GM19351 (cell line): ENCODE measurements around the gene SPINT2.

Source experiments
- ATAC-seq: cut with Tn5 transposase; IDR thresholded peaks from one replicate; pipeline ENCODE4 v1.9.1; 2021; ENCODE audit warnings: mild to moderate bottlenecking, moderate library complexity; ENCODE audit not compliant: unreplicated experiment

SPINT2 gene

DNA sequence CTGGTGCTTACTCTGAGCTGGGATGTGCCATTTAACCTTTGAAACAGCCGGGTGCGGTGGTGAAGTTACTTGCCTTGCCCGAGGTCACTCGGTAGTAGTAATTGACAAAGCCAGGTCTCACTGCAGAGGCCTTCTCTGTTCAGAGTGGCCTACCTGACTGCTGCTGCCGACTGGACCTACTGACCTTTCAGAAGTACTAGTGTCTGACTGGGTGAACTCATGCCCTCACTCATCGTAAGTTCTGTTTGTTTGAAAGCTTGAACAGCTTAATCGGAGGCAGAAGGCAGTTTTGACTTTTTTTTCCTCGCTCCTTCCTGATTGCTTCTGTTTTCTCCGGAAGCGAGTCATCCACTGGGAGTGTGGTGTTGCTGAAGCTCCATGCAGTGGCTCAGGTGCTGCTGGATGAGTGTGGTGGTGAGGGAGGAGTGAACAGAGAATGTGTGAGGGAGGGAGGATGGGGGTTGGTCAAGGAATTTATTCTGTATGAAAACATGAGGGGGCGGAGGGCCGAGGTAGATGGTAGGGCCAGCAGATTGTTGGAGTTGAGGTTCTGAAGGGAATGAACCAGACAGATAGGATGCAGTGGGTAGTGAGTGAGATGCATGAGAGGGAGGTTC, 2.7 kb downstream of the SPINT2 start:
- ATAC-seq = no peak

DNA sequence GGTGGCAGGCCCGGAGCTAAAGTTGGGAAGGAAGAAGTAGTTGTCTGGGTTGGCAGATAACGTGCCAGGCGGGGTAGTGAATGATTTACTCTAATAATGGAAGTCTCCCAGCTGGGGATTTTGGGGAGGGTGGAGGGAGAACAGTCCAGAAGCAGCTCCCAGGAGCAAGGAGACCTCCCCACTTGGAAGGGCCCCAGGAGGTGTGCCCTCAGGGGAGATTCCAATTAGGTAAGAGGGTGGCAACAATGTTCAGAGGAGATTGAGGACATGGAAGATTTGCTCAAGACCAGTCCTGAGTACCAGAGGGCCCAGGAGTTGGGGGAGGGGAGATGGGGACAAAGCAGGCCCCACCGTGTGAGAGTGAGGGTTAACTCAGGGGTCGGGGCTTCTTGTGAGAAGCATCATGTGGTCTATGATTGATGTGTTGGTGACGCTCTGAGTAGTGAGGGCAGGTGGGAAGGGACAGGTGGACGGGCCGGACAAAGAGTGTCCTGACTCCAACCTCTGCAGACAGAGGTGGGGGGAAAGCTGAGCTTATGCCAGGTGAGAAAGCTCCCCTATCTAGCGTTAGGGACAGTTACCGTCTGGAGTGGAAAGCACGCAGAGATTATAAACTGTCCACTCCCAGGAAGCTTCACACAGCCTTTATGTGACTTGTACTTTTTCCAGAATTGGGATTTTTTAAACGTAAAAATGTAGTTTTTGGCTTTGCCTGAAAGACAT, 3.5 kb downstream of the SPINT2 start:
- no peak for ATAC-seq

DNA sequence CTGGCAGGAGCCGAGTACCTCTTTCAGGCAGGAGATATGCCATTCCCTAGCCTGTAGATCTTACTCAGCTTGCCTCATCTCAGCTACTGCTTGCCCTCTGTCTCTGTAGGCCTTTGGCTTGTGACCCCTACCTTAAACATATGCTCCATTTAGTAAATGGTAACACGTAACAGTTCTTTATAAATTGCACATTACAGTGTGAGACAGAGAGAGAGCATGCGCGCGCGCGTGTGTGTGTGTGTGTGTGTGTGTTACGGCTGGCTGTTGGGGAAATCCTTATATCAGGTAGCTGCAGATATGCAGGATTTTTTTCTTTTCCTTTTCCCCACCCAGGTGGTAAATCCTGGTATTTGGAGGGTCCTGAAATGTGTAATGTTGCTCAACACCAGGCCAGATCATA, 4.2 kb downstream of the SPINT2 start:
- ATAC-seq = no peak

DNA sequence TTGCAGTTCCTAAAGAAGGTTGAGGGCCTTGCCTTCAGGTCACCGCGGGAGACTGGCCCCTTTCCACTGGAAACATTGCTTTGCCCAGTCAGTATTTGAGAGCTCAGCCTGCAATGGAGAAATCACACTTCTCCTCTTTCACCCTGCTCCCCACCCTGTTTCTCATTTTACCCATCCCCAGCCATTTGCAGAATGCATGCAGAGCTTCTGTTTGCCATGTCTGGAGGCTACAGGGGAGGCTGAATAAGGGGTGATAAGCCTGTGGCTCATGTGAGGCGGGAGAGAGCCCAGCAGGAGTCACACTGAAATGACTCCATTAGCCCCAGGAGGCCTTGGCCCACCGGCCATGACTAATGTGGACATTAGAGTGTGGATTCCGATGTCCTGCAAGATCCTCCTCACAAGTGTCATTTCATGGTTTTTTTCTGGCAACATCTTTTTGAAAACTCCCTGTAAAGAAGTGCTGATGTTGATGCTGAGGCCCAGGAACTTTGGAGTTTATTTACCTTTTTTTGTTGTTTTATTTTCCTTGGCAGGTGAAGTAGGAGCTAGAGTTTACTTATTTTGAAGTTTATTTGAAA, 6.3 kb downstream of the SPINT2 start:
- no peak for ATAC-seq

DNA sequence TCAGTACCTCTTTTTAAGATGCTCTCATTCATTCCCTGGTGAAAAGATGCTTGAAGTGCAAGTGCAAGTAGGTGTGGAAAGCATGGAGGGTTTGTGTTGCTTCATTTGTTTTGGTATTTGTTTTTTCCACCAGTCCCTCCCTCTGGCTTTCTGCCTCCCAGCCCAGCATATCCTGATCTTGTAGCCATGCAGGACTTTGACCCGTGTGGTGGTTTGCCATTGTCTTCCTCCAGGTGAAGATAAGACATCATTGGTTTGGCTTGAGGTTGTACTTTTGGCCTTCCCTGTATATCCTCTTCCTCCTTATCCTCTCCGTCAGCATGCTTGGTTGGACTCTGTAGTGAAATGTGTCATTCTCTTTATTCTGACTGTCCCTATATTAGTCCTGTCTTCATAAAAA, 9.1 kb downstream of the SPINT2 start:
- ATAC-seq = no peak

DNA sequence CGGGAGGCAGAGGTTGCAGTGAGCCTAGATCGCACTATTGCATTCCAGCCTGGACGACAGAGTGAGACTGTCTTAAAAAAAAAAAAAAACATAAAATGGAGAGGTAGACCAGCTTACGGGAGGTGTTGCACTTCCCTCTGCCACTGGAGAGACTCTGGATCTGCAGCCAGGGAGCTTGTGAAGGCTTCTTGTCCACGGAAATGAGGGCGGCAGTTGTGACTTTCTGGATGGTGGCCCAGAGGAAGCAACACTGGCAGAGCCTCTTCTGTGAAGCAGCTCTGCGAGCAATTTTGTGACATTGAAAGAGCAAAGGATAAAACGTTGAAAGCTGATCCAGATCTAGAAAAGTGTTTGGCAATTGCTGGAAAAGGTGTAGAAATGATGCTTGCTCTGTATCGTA, 10.4 kb downstream of the SPINT2 start:
- ATAC-seq = no peak

DNA sequence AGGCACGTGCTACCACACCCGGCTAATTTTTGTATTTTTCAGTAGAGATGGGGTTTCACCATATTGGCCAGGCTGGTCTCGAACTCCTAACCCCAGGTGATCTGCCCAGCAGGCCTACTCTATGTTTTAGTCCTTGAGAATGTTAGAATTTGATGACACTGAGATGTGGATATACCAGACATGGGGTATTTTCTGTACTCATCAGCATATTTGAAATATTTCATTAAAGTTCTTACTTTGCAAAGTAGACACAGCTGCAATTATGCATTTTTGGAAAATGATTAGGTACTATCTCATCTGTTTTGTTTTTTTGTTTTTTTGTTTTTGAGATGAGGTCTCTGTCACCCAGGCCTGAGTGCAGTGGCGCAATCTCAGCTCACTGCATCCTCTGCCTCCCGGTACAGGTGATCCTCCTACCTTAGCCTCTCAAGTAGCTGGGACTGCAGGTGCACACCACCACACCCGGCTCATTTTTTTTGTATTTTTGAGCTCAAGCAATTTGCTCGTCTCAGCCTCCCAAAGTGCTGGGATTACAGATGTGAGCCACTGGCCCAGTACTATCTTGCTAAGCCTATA, 12.7 kb downstream of the SPINT2 start:
- ATAC-seq = no peak

DNA sequence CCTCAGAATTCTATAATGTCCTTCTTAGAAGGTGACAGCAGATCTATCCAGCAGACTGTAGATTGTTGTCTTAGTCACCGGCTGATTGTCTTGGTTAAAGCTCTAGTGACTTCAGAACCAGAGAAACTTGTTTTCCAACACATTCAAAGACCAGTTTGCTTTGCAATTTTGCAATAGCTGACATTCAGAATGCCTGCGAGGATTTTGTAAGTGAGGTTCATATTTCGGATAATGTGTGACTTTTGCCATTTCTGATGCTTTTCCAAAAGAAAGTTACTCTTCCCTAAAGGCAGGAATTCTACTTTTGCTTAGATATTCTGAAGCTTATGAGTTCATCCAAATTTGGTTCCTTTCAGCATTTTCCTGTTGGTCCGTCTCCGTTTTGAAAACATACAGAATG, 13.2 kb downstream of the SPINT2 start:
- ATAC-seq = no peak

DNA sequence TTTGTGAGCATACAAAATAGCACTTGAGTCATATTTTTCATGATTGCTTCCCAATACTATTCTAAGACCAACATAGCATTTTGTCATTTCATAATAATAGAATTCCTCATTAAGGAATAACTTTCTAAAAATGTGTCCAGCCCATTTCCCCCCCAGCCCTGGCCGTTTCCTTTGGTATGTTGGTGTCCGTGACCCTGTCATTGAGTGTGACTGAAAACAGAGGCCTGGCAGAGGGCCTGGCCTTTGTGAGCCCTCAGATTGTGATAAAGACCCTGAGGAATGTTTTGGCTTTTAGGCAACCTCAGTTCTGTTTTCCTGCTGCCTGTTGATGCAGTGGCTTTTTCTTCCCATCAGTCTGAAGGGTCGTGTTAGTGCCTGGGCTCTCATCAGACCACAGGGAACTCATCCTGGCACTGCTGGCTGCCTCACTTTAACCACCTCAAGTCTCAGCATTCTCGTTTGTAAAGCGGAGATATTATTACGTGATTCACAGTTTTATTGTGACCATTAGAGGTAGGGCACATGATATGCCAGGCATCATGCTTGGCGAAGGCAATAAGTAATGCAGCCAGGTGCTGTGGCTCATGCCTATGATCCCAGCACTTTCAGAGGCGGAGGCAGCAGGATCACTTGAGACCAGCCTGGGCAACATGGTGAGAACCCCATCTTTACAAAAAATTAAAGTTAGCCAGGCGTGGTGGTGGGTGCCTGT, 13.8 kb downstream of the SPINT2 start:
- no peak for ATAC-seq

DNA sequence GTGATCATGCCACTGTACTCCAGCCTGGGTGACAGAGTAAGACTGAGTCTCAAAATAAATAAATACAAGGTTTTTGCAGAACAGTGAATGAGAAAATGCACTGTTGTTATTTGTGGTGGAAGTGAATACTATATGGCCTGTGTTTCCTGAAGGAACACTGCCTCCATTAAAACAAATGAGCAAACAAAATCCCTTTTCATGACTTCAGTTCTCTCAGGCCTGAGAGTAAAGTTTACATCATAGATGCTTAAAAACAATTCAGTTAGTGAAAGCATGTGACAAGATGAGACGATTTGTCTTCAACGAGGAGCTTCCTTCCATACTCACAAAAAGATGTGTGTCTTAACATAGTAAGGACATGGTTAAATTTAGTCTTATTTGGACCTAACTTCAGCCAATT, 14.4 kb downstream of the SPINT2 start:
- no peak for ATAC-seq

DNA sequence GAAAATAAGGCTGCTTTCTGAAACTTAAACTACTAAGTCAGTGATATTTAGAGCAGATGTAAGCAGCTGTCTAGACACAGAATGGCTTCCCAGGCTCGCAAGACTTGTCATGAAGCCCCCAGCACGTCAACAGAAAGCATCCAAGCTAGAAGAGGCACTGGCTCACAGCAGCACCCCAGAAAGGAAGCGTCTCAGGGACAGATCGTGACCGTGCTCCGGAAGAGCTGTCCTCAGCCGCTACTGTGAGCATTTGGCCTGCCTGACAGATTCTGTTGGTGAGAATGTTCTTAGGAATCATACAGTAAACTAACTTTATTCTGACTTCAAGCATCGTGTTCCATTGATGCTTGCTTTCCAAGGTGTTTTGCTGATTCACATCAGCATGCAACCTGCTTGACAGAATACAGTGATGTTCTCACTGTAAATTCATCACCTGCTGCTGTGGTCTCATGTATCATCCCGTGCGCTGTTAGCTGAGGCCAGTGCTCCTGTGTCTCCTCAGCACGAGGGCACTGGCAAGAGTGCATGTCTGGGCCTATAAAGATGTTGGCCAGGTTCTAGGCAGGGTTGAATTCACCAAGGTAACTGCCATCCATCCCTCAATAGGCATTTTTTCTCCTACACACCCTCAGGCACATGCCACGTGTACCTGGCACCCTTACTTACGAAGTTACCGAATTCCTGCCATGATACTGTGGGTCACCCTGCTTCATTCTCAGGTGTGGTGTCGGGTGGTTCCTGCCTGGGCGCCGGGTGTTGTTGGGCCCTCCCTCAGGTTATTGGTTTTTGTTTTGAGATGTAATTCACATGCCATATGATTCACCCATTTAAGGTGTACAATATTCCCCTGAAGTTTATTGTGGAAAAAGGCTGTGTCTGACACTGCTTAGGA, 15.9 kb downstream of the SPINT2 start:
- ATAC-seq = no peak

DNA sequence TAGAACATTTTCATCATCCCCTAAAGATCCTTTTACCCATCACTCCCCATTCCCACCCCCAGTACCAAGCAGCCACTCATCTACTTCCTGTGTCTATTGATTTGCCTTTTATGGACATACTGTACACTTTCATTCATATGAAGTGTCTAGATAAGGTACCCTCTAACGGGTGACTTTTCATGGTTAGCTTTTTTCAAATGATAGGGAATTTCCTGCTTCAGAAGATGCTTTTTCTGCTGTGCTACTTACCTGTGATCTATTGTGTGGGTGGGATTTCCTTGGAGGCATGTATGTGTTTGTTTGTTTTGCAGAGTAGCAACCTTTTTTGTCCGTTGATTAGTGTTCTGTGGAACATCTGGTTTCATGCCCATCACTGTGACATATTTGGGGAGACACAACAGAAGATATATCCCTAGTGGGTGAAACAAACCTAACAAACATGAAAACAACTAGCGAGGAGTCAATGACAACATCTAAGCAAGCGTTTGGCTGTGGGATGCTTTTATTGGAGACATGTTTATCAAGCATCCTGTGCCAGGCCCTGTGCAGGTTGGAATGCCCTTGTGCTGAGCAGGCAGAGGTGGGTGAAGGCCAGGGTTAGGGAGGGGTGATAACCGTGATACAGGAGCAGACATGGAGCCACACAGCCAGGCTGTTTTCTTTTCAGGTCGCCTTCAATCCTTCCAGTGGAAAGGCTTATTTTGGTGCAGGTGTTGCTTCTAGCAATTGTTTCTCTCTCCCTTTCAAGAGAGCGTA, 17.6 kb downstream of the SPINT2 start:
- no peak for ATAC-seq

DNA sequence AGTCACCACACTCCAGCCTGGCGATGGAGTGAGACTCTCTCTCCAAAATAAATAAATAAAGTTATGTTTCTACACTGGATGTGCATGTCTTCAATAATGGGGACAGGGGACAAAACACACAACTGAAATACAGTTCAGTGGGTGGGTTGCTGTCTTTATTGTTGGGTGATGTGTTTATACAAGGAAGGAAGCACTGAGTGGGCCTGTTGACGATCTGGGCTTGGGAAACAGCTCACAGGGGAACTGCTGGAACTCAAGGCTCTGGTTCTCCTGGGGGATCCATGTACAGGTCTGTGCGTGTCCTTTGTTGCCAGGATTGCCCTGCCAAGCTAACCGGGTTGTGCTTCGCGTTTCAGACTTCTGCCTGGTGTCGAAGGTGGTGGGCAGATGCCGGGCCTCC, 18.9 kb downstream of the SPINT2 start:
- no peak for ATAC-seq

DNA sequence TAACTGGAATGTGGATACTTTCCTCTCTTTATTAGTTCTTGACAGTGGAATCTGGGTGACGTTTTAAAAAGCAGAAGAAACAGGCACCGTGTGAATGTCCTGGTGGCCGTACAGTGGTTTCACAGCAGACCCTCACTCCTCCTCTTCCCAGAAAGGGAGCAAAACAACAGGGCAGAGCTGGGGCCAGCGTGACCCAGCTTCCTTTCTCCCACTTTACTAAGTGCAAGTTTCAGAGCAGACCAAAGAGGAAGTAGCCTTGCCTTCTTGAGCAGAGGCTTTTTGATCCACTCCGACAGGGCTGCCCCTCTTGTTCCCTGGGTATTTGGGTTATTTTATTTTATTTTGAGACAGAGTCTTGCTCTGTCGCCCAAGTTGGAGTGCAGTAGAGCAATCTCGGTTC, 20.0 kb downstream of the SPINT2 start:
- no peak for ATAC-seq

DNA sequence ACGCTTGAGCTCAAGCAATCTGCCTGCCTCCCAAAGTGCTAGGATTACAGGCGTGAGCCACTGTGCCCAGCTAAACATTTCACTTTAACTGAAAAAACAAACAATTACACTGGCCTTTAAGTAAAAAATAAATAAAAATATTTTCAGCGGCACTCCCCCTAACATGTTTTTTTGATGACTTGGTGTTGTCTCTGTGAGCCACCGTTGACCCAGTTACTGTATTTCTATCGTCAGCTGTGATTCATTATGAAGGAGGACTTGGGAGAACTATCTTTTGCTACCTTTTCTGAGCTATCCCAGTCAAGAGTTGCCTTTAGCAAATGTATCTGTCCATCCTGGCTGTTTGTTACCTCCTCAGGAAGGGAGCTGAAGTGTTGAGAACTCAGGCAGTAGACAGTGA, 21.2 kb downstream of the SPINT2 start:
- ATAC-seq = no peak

DNA sequence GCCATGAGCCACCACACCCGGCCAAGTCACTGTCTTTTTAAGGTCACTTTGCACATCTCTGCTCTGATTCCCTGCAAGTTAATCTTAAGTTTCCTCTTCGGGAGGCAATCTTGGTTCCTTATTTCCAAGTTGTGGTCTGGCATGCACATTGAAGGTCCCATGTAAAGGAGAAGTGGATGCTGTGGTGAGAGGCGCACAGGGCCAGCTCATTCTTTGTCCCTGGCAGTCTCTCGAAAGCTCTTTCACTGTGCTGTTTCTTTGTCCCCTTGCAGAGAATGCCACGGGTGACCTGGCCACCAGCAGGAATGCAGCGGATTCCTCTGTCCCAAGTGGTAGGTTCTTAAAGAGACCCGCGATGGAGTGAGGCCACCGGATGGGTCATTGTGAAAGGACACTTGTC, 23.2 kb downstream of the SPINT2 start:
- ATAC-seq = no peak

DNA sequence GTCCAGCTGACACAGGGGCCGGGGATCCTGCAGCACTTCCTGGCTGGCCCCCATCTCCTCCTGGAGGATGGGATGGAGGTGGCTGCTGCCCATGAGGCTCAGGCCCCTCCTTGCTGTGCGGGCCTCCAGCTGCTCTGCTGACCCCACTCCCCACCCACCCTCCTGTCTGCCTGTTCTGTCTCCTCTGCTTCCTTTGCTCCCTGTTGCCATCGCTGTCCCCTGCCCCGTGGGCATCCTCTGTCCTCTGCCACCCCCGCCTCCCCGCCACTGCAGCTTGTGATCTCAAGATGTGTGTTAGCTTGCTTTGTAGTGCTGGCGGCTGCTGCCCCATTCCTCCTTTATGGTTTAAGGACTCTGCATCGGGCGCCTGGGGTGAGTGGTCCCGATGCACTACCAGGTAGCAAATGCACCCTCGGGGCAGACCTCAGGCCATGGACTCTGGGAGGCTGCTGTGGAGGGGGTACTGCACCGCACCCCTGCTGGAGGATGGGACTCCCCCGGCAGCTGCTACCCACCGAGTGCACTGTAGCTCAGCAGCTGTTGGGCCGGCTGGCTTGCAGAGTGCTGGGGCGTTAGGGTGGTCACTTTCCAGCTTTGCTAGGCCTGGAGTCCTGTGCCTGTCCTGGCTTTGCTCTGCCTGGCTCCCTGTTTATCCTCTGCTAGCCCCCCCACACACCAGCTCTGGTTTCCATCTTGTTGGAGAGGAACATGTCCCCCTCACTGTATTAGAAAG, 23.9 kb downstream of the SPINT2 start:
- no peak for ATAC-seq

DNA sequence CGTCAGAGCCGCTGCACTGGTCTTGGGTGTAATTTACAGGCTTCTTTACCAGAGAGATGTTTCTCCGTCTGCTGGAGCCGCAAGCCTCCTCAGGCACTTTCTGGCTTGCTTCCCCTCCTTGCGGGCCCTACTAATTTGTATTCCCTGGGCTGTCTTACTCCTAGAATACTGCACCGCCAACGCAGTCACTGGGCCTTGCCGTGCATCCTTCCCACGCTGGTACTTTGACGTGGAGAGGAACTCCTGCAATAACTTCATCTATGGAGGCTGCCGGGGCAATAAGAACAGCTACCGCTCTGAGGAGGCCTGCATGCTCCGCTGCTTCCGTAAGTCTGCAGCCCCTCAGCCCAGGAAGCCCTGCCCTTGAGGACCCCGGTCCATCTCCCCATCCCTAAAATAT, 25.6 kb downstream of the SPINT2 start:
- ATAC-seq = no peak

DNA sequence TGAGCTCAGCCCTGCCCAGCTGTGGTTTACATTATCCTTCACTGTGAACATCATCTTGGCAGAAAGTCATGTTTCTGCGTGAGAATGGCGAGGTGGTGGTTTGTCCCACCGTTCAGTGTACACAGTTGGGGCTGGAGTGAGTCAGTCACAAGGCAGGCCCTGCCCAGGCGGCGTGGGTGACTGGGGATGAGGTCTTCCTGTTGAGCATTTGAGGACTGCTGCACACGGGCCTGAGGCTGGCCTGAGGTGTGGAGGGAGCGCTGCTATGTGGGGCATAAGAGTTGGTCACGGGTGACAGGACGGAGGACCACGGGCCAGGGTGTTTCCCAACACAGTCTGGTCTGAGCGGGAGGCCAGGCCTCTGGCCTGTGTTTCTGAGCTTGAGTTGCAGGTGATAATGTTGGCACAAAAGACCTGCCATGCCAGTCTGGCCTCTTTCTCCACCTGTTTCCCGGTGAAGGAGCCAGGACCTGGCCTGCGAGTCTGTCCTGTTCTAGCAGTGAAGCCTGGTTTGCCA, 26.3 kb downstream of the SPINT2 start:
- ATAC-seq = no peak
